Liver (tissue), 9 donors: Measurements from ENCODE around the gene XRCC5. TPM values are rescaled to one million over a fixed set of nuclear protein-coding genes. Genes with fewer than 3 reads are reported as not detected.

Experiments used
- DNase-seq: peaks from one replicate; pipeline ENCODE4 v3.0.0-alpha.2; 2017; ENCODE audit warnings: low spot score
- H3K27ac ChIP-seq, 2 donors: one replicate each; pipeline ENCODE4 v1.7.0; 2013; ENCODE audit warnings: inconsistent platforms in 2 of 2, low read length in 2 of 2, control low read depth in 1 of 2, low read depth in 1 of 2, mild to moderate bottlenecking in 1 of 2
- H3K27me3 ChIP-seq, 4 donors: one replicate each; pipeline versions ENCODE4 v1.6.1 to v1.7.0; 2013; ENCODE audit warnings: low read length in 3 of 4, inconsistent platforms in 1 of 4, mild to moderate bottlenecking in 1 of 4, moderate library complexity in 1 of 4; ENCODE audit not compliant: control insufficient read depth in 4 of 4, insufficient read depth in 4 of 4
- H3K36me3 ChIP-seq, 4 donors: one replicate each; pipeline versions ENCODE4 v1.6.1 to v1.7.0; 2013; ENCODE audit warnings: low read length in 3 of 4, mild to moderate bottlenecking in 3 of 4, low read depth in 1 of 4, moderate library complexity in 1 of 4; ENCODE audit not compliant: control insufficient read depth in 4 of 4, insufficient read depth in 3 of 4
- H3K4me1 ChIP-seq, 4 donors: one replicate each; pipeline versions ENCODE4 v1.6.1 to v1.7.0; 2013; ENCODE audit warnings: low read length in 3 of 4, mild to moderate bottlenecking in 3 of 4, moderate library complexity in 1 of 4; ENCODE audit not compliant: control insufficient read depth in 4 of 4, insufficient read depth in 4 of 4
- H3K4me3 ChIP-seq, 3 donors: one replicate each; pipeline versions ENCODE4 v1.6.1 to v1.7.0; 2013; ENCODE audit warnings: low read length in 3 of 3, control low read depth in 1 of 3, low read depth in 1 of 3, mild to moderate bottlenecking in 1 of 3
- H3K9ac ChIP-seq, 2 donors: one replicate each; pipeline ENCODE4 v1.7.0; 2013; ENCODE audit warnings: low read length in 2 of 2, mild to moderate bottlenecking in 2 of 2, moderate library complexity in 2 of 2, control low read depth in 1 of 2, low read depth in 1 of 2
- H3K9me3 ChIP-seq, 4 donors: one replicate each; pipeline versions ENCODE4 v1.6.1 to v1.7.0; 2013; ENCODE audit warnings: low read length in 3 of 4; ENCODE audit not compliant: control insufficient read depth in 4 of 4
- CTCF ChIP-seq: fragments of 150-350 bp; IDR thresholded peaks from 2 replicates; pipeline ENCODE4 v1.5.1; 2017; ENCODE audit warnings: improper control_type of control experiment, low read depth, low read length; ENCODE audit not compliant: missing input control
- EGR1 ChIP-seq, 2 donors: IDR thresholded peaks; 2 replicates each; pipeline ENCODE4 v1.6.1; 2016 to 2018; ENCODE audit warnings: antibody characterized with exemption in 2 of 2, low read depth in 2 of 2
- FOXA1 ChIP-seq: IDR thresholded peaks from 2 replicates; pipeline ENCODE4 v1.6.1; 2016; ENCODE audit warnings: antibody characterized with exemption
- FOXA2 ChIP-seq: IDR thresholded peaks from 2 replicates; pipeline ENCODE4 v1.6.1; 2016; ENCODE audit warnings: antibody characterized with exemption
- GABPA ChIP-seq, 2 donors: IDR thresholded peaks in 1 of 2; conservative IDR thresholded peaks in 1 of 2; 2 replicates each; pipeline ENCODE4 v1.6.1; 2016; ENCODE audit warnings: antibody characterized with exemption in 2 of 2, mild to moderate bottlenecking in 1 of 2, moderate library complexity in 1 of 2
- HNF4A ChIP-seq, 2 donors: conservative IDR thresholded peaks; 2 replicates each; pipeline ENCODE4 v1.6.1; 2016; ENCODE audit warnings: antibody characterized with exemption in 2 of 2, mild to moderate bottlenecking in 2 of 2
- HNF4G ChIP-seq: IDR thresholded peaks from 2 replicates; pipeline ENCODE4 v1.6.1; 2016; ENCODE audit warnings: antibody characterized with exemption
- JUND ChIP-seq, 2 donors: IDR thresholded peaks; 2 replicates each; pipeline ENCODE4 v1.6.1; 2016; ENCODE audit warnings: antibody characterized with exemption in 2 of 2
- NR2F2 ChIP-seq: IDR thresholded peaks from 2 replicates; pipeline ENCODE4 v1.6.1; 2016; ENCODE audit warnings: antibody characterized with exemption
- RAD21 ChIP-seq, 2 donors: IDR thresholded peaks; 2 replicates each; pipeline ENCODE4 v1.6.1; 2016; ENCODE audit warnings: antibody characterized with exemption in 2 of 2, mild to moderate bottlenecking in 2 of 2
- REST ChIP-seq: IDR thresholded peaks from 2 replicates; pipeline ENCODE4 v1.6.1; 2016; ENCODE audit warnings: antibody characterized with exemption, mild to moderate bottlenecking
- RXRA ChIP-seq, 2 donors: IDR thresholded peaks; 2 replicates each; pipeline ENCODE4 v1.6.1; 2017 to 2018; ENCODE audit warnings: antibody characterized with exemption in 2 of 2, mild to moderate bottlenecking in 1 of 2
- SP1 ChIP-seq: IDR thresholded peaks from 2 replicates; pipeline ENCODE4 v1.6.1; 2018; ENCODE audit warnings: antibody characterized with exemption, mild to moderate bottlenecking
- TAF1 ChIP-seq: conservative IDR thresholded peaks from 2 replicates; pipeline ENCODE4 v1.6.1; 2016; ENCODE audit warnings: antibody characterized with exemption, mild to moderate bottlenecking
- YY1 ChIP-seq: IDR thresholded peaks from 2 replicates; pipeline ENCODE4 v1.6.1; 2016; ENCODE audit warnings: antibody characterized with exemption, mild to moderate bottlenecking
- ZBTB33 ChIP-seq: IDR thresholded peaks from 2 replicates; pipeline ENCODE4 v1.6.1; 2016; ENCODE audit warnings: antibody characterized with exemption
- WGBS: extraction: QIAGEN DNeasy Blood & Tissue Kit; methylation state at CpG from one replicate; pipeline ENCODE4 v1.1.7; 2013; 5-methylcytosine and 5-hydroxymethylcytosine counted together
- polyA plus RNA-seq, 2 donors: library from polyadenylated mRNA; stranded (reverse) in 1 of 2; unstranded in 1 of 2; fragments of 200-250 nt in 1 of 2; fragments of >200 nt in 1 of 2; fragmentation: Nextera tagmentation in 1 of 2; extraction: Ambion mirVana in 1 of 2; gene quantifications; one replicate each; pipeline versions ENCODE4 v1.2.1 to v1.2.3, GENCODE V29; 2013 to 2015
- total RNA-seq, 2 donors: library from RNA; depleted of rRNA; stranded (reverse); fragments of >200 nt; gene quantifications; one replicate each; pipeline ENCODE4 v1.2.3, GENCODE V29; 2014
- TF ChIP-seq, protein P1 (sequence below): IDR thresholded peaks from 2 replicates; pipeline ENCODE4 v1.6.1; 2016; ENCODE audit warnings: antibody characterized with exemption
- TF ChIP-seq, protein P2 (sequence below): IDR thresholded peaks from 2 replicates; pipeline ENCODE4 v1.6.1; 2016; ENCODE audit warnings: antibody characterized with exemption
- donor health status: healthy.
- donor health status: healthy.
- donor health status: healthy.
- donor health status: healthy.
- donor health status: healthy.

XRCC5 gene
- total and polyA plus RNA-seq, 4 donors = 63.7 to 140 (median 84.5) TPM

GRCh38 chr2:216098421-216099334 lies 10.5 kb upstream of the XRCC5 start (continued):
- no peak for TF ChIP-seq RAD21 (IDR thresholded peaks at IDR 0.05)
- no peak for TF ChIP-seq GABPA (IDR thresholded peaks at IDR 0.05 in 1 of 2, conservative IDR thresholded peaks at IDR 0.05 in 1 of 2)
- no peak for TF ChIP-seq NR2F2
- TF ChIP-seq RXRA (IDR thresholded peaks at IDR 0.05) = no peak

DNA sequence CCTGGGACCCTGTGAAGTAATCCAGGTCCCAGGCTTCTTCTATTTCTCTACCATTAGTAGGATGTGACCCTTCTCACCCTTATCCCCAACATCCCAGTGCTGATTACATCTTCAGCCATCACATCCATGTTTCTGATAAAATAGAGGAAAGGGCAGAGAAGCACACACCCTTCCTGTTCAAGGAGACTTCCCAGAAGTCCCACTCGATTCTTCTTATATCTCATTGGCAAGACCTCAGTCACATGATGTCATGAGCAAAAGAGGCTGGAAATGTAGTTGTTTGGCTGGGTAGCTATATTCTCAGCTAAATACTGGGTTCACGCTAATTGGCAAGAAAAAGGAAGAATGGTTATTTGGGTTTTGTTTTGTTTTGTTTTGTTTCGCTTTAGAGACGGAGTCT lies 8.0 kb upstream of the XRCC5 start:
- H3K9ac ChIP-seq = no peak overlapping the region
- no peak for TF ChIP-seq RAD21 (IDR thresholded peaks at IDR 0.05)
- TF ChIP-seq NR2F2 = no peak
- no peak for TF ChIP-seq FOXA1
- TF ChIP-seq, protein P1, sequence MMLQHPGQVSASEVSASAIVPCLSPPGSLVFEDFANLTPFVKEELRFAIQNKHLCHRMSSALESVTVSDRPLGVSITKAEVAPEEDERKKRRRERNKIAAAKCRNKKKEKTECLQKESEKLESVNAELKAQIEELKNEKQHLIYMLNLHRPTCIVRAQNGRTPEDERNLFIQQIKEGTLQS = no peak
- TF ChIP-seq FOXA2 = no peak
- TF ChIP-seq EGR1 (IDR thresholded peaks at IDR 0.05; ENCODE audit: low read depth in 2 of 2) = no peak
- TF ChIP-seq CTCF = no peak
- no peak for TF ChIP-seq TAF1
- TF ChIP-seq JUND (IDR thresholded peaks at IDR 0.05) = no peak
- TF ChIP-seq ZBTB33 = no peak
- TF ChIP-seq GABPA (IDR thresholded peaks at IDR 0.05 in 1 of 2, conservative IDR thresholded peaks at IDR 0.05 in 1 of 2) = no peak
- TF ChIP-seq REST = no peak
- TF ChIP-seq SP1 = no peak
- no peak for TF ChIP-seq HNF4G
- TF ChIP-seq RXRA (IDR thresholded peaks at IDR 0.05) = no peak
- TF ChIP-seq, protein P2, sequence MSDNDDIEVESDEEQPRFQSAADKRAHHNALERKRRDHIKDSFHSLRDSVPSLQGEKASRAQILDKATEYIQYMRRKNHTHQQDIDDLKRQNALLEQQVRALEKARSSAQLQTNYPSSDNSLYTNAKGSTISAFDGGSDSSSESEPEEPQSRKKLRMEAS = no peak
- TF ChIP-seq HNF4A (conservative IDR thresholded peaks at IDR 0.05) = no peak
- TF ChIP-seq YY1 = no peak
- H3K9me3 ChIP-seq = no peaks in the 10 kb centered on the region
- no peak overlapping the region for H3K27ac ChIP-seq
- no peaks in the 10 kb centered on the region for H3K4me1 ChIP-seq
- peaks cover 0 to 6% (median 4%) of the 10 kb centered on the region in 4 donors for H3K36me3 ChIP-seq
- WGBS = 93% methylated on average over 4 of the region's 4 CpGs
- no peak for DNase-seq
- no peak overlapping the region for H3K4me3 ChIP-seq
- no peaks in the 10 kb centered on the region for H3K27me3 ChIP-seq
